GM12878 (cell line): ENCODE data around the gene CTRB2. TPM values are rescaled to one million over a fixed set of nuclear protein-coding genes. Genes with fewer than 3 reads are reported as not detected.

ENCODE experiments used
- ATAC-seq: fragments of 200-7000 bp; cut with Tn5 transposase; 3 replicates; pipeline ENCODE4 v1.9.1; 2020; ENCODE audit warnings: mild to moderate bottlenecking, moderate library complexity
- BruUV-seq: library from RNA; stranded (reverse); fragments of 400-500 nt; replicated peaks from 2 replicates; lab custom pipeline; 2021; lab: Mats Ljungman, UMichigan
- CTCF ChIA-PET: fragments of 300-600 bp; sonication (Branson Sonifier 250); formaldehyde crosslinking; extraction: SDS; loops from one replicate; lab custom pipeline; 2021; ENCODE audit warnings: inconsistent platforms; lab: Yijun Ruan, JAX
- POLR2A ChIA-PET: fragments of 350-600 bp; formaldehyde crosslinking; extraction: SDS; loops from one replicate; lab custom pipeline; 2021; ENCODE audit warnings: inconsistent platforms; lab: Charles Lee
- RAD21 ChIA-PET: fragments of 300-600 bp; sonication (Branson Sonifier 250); formaldehyde crosslinking; loops from one replicate; lab custom pipeline; 2023; ENCODE audit warnings: antibody characterized with exemption; ENCODE audit not compliant: unreplicated experiment; lab: Charles Lee
- SMC1A ChIA-PET: fragments of 300-600 bp; sonication (Branson Sonifier 250); formaldehyde crosslinking; loops from one replicate; lab custom pipeline; 2023; ENCODE audit not compliant: unreplicated experiment, uncharacterized antibody; lab: Charles Lee
- DNase-seq: peaks from one replicate; pipeline ENCODE4 v3.0.0-alpha.2; 2011; ENCODE audit warnings: low read depth, low spot score
- FAIRE-seq: peaks from 3 replicates; lab custom pipeline; 2011; peaks lifted over from hg19 to GRCh38; lab: Jason Lieb, UNC
- H2AFZ ChIP-seq: 2 replicates; pipeline ENCODE4 v1.6.0; 2011; ENCODE audit warnings: low read depth, low read length, control low read depth; ENCODE audit not compliant: control insufficient read depth
- H3K27ac ChIP-seq: 2 replicates; pipeline ENCODE4 v1.5.1; 2011; ENCODE audit warnings: control low read depth; ENCODE audit not compliant: control insufficient read depth, insufficient read depth
- H3K27me3 ChIP-seq, 2 experiments: replicated peaks in 1 of 2; 2 replicates each; pipeline versions ENCODE4 v1.6.0 to v1.6.1; 2011; ENCODE audit warnings: low read length in 1 of 2; ENCODE audit not compliant: control insufficient read depth in 2 of 2, insufficient read depth in 2 of 2
- H3K36me3 ChIP-seq, 2 experiments: 2 replicates each; pipeline ENCODE4 v1.5.1; 2011; ENCODE audit warnings: low read length in 1 of 2; ENCODE audit not compliant: control insufficient read depth in 2 of 2, insufficient read depth in 2 of 2
- H3K4me1 ChIP-seq: 2 replicates; pipeline ENCODE4 v1.6.1; 2011; ENCODE audit warnings: mild to moderate bottlenecking, low read length, moderate library complexity, mixed read lengths; ENCODE audit not compliant: control insufficient read depth, insufficient read depth
- H3K4me2 ChIP-seq: 2 replicates; pipeline ENCODE4 v1.6.0; 2011; ENCODE audit warnings: control low read depth; ENCODE audit not compliant: control insufficient read depth, insufficient read depth
- H3K4me3 ChIP-seq: fragments of 200-600 bp; sonication (generic); 2 replicates; pipeline ENCODE4 v1.5.1; 2016
- H3K79me2 ChIP-seq: 2 replicates; pipeline ENCODE4 v1.6.0; 2011; ENCODE audit warnings: low read length; ENCODE audit not compliant: control insufficient read depth, insufficient read depth
- H3K9ac ChIP-seq: 2 replicates; pipeline ENCODE4 v1.8.0; 2011; ENCODE audit warnings: low read length, control low read depth, mixed read lengths; ENCODE audit not compliant: control insufficient read depth, insufficient read depth
- H3K9me3 ChIP-seq: replicated peaks from 3 replicates; pipeline ENCODE4 v1.5.1; 2011; ENCODE audit warnings: mild to moderate bottlenecking, low read length; ENCODE audit not compliant: control insufficient read depth, insufficient read depth
- H4K20me1 ChIP-seq: 2 replicates; pipeline ENCODE4 v1.6.0; 2011; ENCODE audit not compliant: control insufficient read depth, insufficient read depth
- CUX1 ChIP-seq: IDR thresholded peaks from 2 replicates; pipeline ENCODE4 v1.6.1; 2012; ENCODE audit warnings: improper control_type of control experiment, low read depth, low read length; ENCODE audit not compliant: insufficient replicate concordance
- EGR1 ChIP-seq, 2 experiments: IDR thresholded peaks; 1 replicate in 1 of 2; 2 replicates in 1 of 2; pipeline ENCODE4 v1.6.1; 2011 to 2012; ENCODE audit warnings: low read depth in 2 of 2, low read length in 2 of 2, borderline replicate concordance in 1 of 2, mild to moderate bottlenecking in 1 of 2, moderate library complexity in 1 of 2
- EZH2 ChIP-seq: IDR thresholded peaks from 2 replicates; pipeline ENCODE4 v1.6.1; 2012; ENCODE audit warnings: low read depth, mild to moderate bottlenecking, control low read depth, inconsistent platforms, low read length, borderline replicate concordance; ENCODE audit not compliant: control insufficient read depth
- KAT2A ChIP-seq: conservative IDR thresholded peaks from 2 replicates; pipeline ENCODE4 v1.6.1; 2011; ENCODE audit warnings: low read depth, low read length; ENCODE audit not compliant: control insufficient read depth
- MEF2A ChIP-seq: IDR thresholded peaks from 2 replicates; pipeline ENCODE4 v1.6.1; 2011; ENCODE audit warnings: low read depth, mild to moderate bottlenecking, low read length, moderate library complexity; ENCODE audit not compliant: insufficient read depth
- NFIC ChIP-seq: IDR thresholded peaks from 2 replicates; pipeline ENCODE4 v1.6.1; 2012; ENCODE audit warnings: low read depth, mild to moderate bottlenecking, inconsistent platforms, low read length, moderate library complexity
- RB1 ChIP-seq: fragments of 450-650 bp; formaldehyde crosslinking; IDR thresholded peaks from 2 replicates; pipeline ENCODE4 v1.6.1; 2017; ENCODE audit warnings: mild to moderate bottlenecking, borderline replicate concordance
- RUNX3 ChIP-seq: IDR thresholded peaks from 2 replicates; pipeline ENCODE4 v1.6.1; 2012; ENCODE audit warnings: low read length, inconsistent platforms
- ZNF217 ChIP-seq: fragments of 450-650 bp; IDR thresholded peaks from 2 replicates; pipeline ENCODE4 v1.6.1; 2017; ENCODE audit warnings: antibody characterized with exemption, mild to moderate bottlenecking
- ZNF622 ChIP-seq: fragments of 450-650 bp; IDR thresholded peaks from 2 replicates; pipeline ENCODE4 v1.6.1; 2017; ENCODE audit warnings: mild to moderate bottlenecking, inconsistent platforms
- WGBS: methylation state at CpG from one replicate; pipeline ENCODE4 v1.1.6; 2016; ENCODE audit warnings: low lambda C conversion rate; ENCODE audit not compliant: insufficient replicate concordance, insufficient coverage; ENCODE audit errors: missing lambda C conversion rate; 5-methylcytosine and 5-hydroxymethylcytosine counted together
- in situ Hi-C: fragments of 300-500 bp; cut with MboI; formaldehyde crosslinking; loops from 9 replicates; pipeline ENCODE4 v1.14.3; 2018; ENCODE audit warnings: mixed read lengths
- intact Hi-C: fragments of 100-400 bp; cut with micrococcal nuclease; formaldehyde crosslinking; loops from one replicate; pipeline ENCODE4 v1.14.2; 2022; ENCODE audit not compliant: unreplicated experiment
- polyA plus RNA-seq, 11 experiments: library from polyadenylated mRNA; depleted of rRNA in 4 of 11; unstranded in 6 of 11; stranded (reverse) in 5 of 11; fragments of >200 nt; fragmentation: Nextera tagmentation in 4 of 11; fragmentation: Illumina TruSeq in 1 of 11; extraction: Ambion mirVana in 4 of 11; extraction: Trizol in 1 of 11; gene quantifications; 1 replicate in 1 of 11; 2 replicates in 10 of 11; pipeline versions ENCODE4 v1.2.1 to v1.2.3, GENCODE V29; 2011 to 2016; ENCODE audit warnings: inconsistent platforms in 2 of 11, missing spikeins in 2 of 11, low read depth in 1 of 11
- total RNA-seq, 4 experiments: library from RNA; depleted of rRNA in 3 of 4; stranded (reverse); fragments of >200 nt in 3 of 4; fragmentation: Illumina TruSeq in 1 of 4; extraction: Trizol in 1 of 4; gene quantifications; 2 replicates each; pipeline versions ENCODE4 v1.2.1 to v1.2.3, GENCODE V29; 2013 to 2021

CTRB2 gene
- total and polyA plus RNA-seq, 10 of the 15 experiments (the other 5 are each of a cell fraction or from before 2014, with no cell fraction given) = 9.4 TPM; not detected in 9

GRCh38 chr16:75203667-75204409, 3.1 kb downstream of the CTRB2 start:
- H3K9ac ChIP-seq = no peak overlapping the region
- H3K4me3 ChIP-seq = no peak overlapping the region
- no peak for TF ChIP-seq ZNF622
- TF ChIP-seq, all 136 proteins: peak for 0
- no peak overlapping the region for H3K27ac ChIP-seq
- ATAC-seq (no peak), FAIRE-seq (no peak), DNase-seq (no peak)
- intact Hi-C loops (loop anchor here (2.0 kb wide), 1 partner anchor 17 kb away; no protein-coding TSS in a partner anchor), in situ Hi-C loops (loop anchor here (5.0 kb wide), 1 partner anchor 183 kb away; no protein-coding TSS in a partner anchor)
- no peaks in the 10 kb centered on the region for H3K9me3 ChIP-seq
- peaks cover 8% of the 10 kb centered on the region for H3K4me1 ChIP-seq
- no peak overlapping the region for H3K4me2 ChIP-seq
- H3K79me2 ChIP-seq = no peaks in the 10 kb centered on the region
- ChIA-PET CTCF (interaction anchor here (1.1 to 7.9 kb wide), 2 partner anchors 179 to 261 kb away, joined by 3 to 170 read pairs; no protein-coding TSS in a partner anchor), SMC1A (interaction anchor here (0.7 to 1.3 kb wide), 2 partner anchors 16 to 198 kb away, joined by 3 to 4 read pairs; no protein-coding TSS in a partner anchor), POLR2A (no interaction called here), RAD21 (interaction anchor here (0.9 kb wide), 1 partner anchor 18 kb away, joined by 3 read pairs; no protein-coding TSS in a partner anchor)
- H4K20me1 ChIP-seq = no peaks in the 10 kb centered on the region
- 60% methylated on average over 12 of the region's 13 CpGs for WGBS
- H2AFZ ChIP-seq = no peak overlapping the region
- H3K36me3 ChIP-seq = no peaks in the 10 kb centered on the region
- no TSS peak for BruUV-seq
- no peaks in the 10 kb centered on the region for H3K27me3 ChIP-seq

- ChIA-PET CTCF (interaction anchor here (1.1 to 7.9 kb wide), 3 partner anchors 179 to 262 kb away, joined by 3 to 170 read pairs (median 4); no protein-coding TSS in a partner anchor), POLR2A (no interaction called here), SMC1A (interaction anchor here (1.1 kb wide), 1 partner anchor 418 kb away, joined by 4 read pairs; no protein-coding TSS in a partner anchor), RAD21 (no interaction called here)
- Histone ChIP-seq H3K9me3 (no peaks in the 10 kb centered on the region), H3K9ac (no peak overlapping the region), H3K27ac (no peak overlapping the region), H3K4me1 (peaks cover 8% of the 10 kb centered on the region), H2AFZ (no peak overlapping the region), H3K27me3 (peaks cover 0 to 4% of the 10 kb centered on the region in 2 experiments; a peak in 3 of 4 replicates), H3K4me2 (no peak overlapping the region), H3K36me3 (no peaks in the 10 kb centered on the region), H3K79me2 (no peaks in the 10 kb centered on the region), H3K4me3 (no peak overlapping the region), H4K20me1 (no peaks in the 10 kb centered on the region)
- intact Hi-C loops = loop anchor here (2.0 kb wide), 1 partner anchor 18 kb away; no protein-coding TSS in a partner anchor
- BruUV-seq = no TSS peak
- 89% methylated on average over 12 of the region's 12 CpGs for WGBS
- ATAC-seq (no peak), DNase-seq (no peak), FAIRE-seq (no peak)
- in situ Hi-C loops = loop anchor here (5.0 kb wide), 1 partner anchor 184 kb away; no protein-coding TSS in a partner anchor
- TF ChIP-seq KAT2A (no peak), NFIC (no peak), CUX1 (no peak), EZH2 (no peak), RB1 (no peak), MEF2A (no peak), ZNF217 (no peak), EGR1 (IDR thresholded peaks at IDR 0.05; ENCODE audit: borderline replicate concordance in 1 of 2, low read depth in 2 of 2, low read length in 2 of 2) (no peak), RUNX3 (no peak)
Measured at GRCh38 chr16:75203096-75203495, 3.9 kb downstream of the CTRB2 start.
